ENCODE results near the gene CREB3L4. TPM values are rescaled to one million over a fixed set of nuclear protein-coding genes. Genes with fewer than 3 reads are reported as not detected.

The CREB3L4 gene
- total and polyA plus RNA-seq, 2 donors (not counting 1 experiment from before 2014, with no cell fraction given) = 3.7 to 6.4 TPM

- no peak for DNase-seq (ENCODE audit: low read depth in 2 of 2)
- Histone ChIP-seq H3K79me2 (ENCODE audit: control insufficient read depth, insufficient read depth, low read length) (no peaks in the 10 kb centered on the region), H3K36me3 (ENCODE audit: control insufficient read depth, insufficient read depth, low read length) (peaks cover 28% of the 10 kb centered on the region), H3K4me2 (ENCODE audit: extremely low read depth, insufficient read depth, low read length) (no peak overlapping the region), H2AFZ (ENCODE audit: low read length) (no peak overlapping the region), H3K4me1 (ENCODE audit: control insufficient read depth, extremely low read depth, insufficient read depth, low read length) (no peaks in the 10 kb centered on the region), H4K20me1 (ENCODE audit: control insufficient read depth, extremely low read depth, insufficient read depth, low read length) (no peaks in the 10 kb centered on the region), H3K27ac (ENCODE audit: insufficient read depth, low read length) (no peak overlapping the region), H3K9me3 (ENCODE audit: control insufficient read depth, insufficient read depth, low read depth, low read length) (no peaks in the 10 kb centered on the region), H3K27me3 (ENCODE audit: control insufficient read depth, insufficient read depth, low read length) (no peaks in the 10 kb centered on the region), H3K9ac (ENCODE audit: insufficient read depth, low read length) (no peak overlapping the region), H3K4me3 (replicated peaks in 1 of 4; ENCODE audit: control extremely low read depth in 1 of 4, insufficient read depth in 1 of 4, low read depth in 3 of 4, low read length in 4 of 4) (no peak overlapping the region)
- TF ChIP-seq CTCF (conservative IDR thresholded peaks at IDR 0.05 in 1 of 2, IDR thresholded peaks at IDR 0.05 in 1 of 2; ENCODE audit: low read depth in 1 of 2, low read length in 2 of 2) (no peak), EZH2 (IDR thresholded peaks at IDR 0.05; ENCODE audit: low read length, missing control alignments) (no peak)
Measured at GRCh38 chr1:153938996-153939395, 28.7 kb upstream of the CREB3L4 start.

- H3K9me3 ChIP-seq (ENCODE audit: control insufficient read depth, insufficient read depth, low read depth, low read length) = no peaks in the 10 kb centered on the region
- H3K9ac ChIP-seq (ENCODE audit: insufficient read depth, low read length) = no peak overlapping the region
- no peaks in the 10 kb centered on the region for H3K4me1 ChIP-seq (ENCODE audit: control insufficient read depth, extremely low read depth, insufficient read depth, low read length)
- no peak for TF ChIP-seq EZH2 (IDR thresholded peaks at IDR 0.05; ENCODE audit: low read length, missing control alignments)
- TF ChIP-seq CTCF (conservative IDR thresholded peaks at IDR 0.05 in 1 of 2, IDR thresholded peaks at IDR 0.05 in 1 of 2; ENCODE audit: low read depth in 1 of 2, low read length in 2 of 2) = no peak
- H3K4me2 ChIP-seq (ENCODE audit: extremely low read depth, insufficient read depth, low read length) = no peak overlapping the region
- H4K20me1 ChIP-seq (ENCODE audit: control insufficient read depth, extremely low read depth, insufficient read depth, low read length) = no peaks in the 10 kb centered on the region
- DNase-seq (ENCODE audit: low read depth in 2 of 2) = no peak
- H3K36me3 ChIP-seq (ENCODE audit: control insufficient read depth, insufficient read depth, low read length) = peaks cover 28% of the 10 kb centered on the region
- no peak overlapping the region for H3K27ac ChIP-seq (ENCODE audit: insufficient read depth, low read length)
- peaks cover 3% of the 10 kb centered on the region for H3K79me2 ChIP-seq (ENCODE audit: control insufficient read depth, insufficient read depth, low read length)
- no peak overlapping the region for H2AFZ ChIP-seq (ENCODE audit: low read length)
- no peaks in the 10 kb centered on the region for H3K27me3 ChIP-seq (ENCODE audit: control insufficient read depth, insufficient read depth, low read length)
- H3K4me3 ChIP-seq (replicated peaks in 1 of 4; ENCODE audit: control extremely low read depth in 1 of 4, insufficient read depth in 1 of 4, low read depth in 3 of 4, low read length in 4 of 4) = no peak overlapping the region
Measured at GRCh38 chr1:153939476-153939875, 28.2 kb upstream of the CREB3L4 start.

GRCh38 chr1:153940756-153941155 is 26.9 kb upstream of the CREB3L4 start:
- no peak overlapping the region for H3K4me2 ChIP-seq (ENCODE audit: extremely low read depth, insufficient read depth, low read length)
- H3K9me3 ChIP-seq (ENCODE audit: control insufficient read depth, insufficient read depth, low read depth, low read length) = no peaks in the 10 kb centered on the region
- no peak overlapping the region for H2AFZ ChIP-seq (ENCODE audit: low read length)
- no peak overlapping the region for H3K9ac ChIP-seq (ENCODE audit: insufficient read depth, low read length)
- H3K27me3 ChIP-seq (ENCODE audit: control insufficient read depth, insufficient read depth, low read length) = no peaks in the 10 kb centered on the region
- TF ChIP-seq EZH2 (IDR thresholded peaks at IDR 0.05; ENCODE audit: low read length, missing control alignments) (no peak), CTCF (conservative IDR thresholded peaks at IDR 0.05 in 1 of 2, IDR thresholded peaks at IDR 0.05 in 1 of 2; ENCODE audit: low read depth in 1 of 2, low read length in 2 of 2) (no peak)
- H4K20me1 ChIP-seq (ENCODE audit: control insufficient read depth, extremely low read depth, insufficient read depth, low read length) = no peaks in the 10 kb centered on the region
- H3K36me3 ChIP-seq (ENCODE audit: control insufficient read depth, insufficient read depth, low read length) = peaks cover 25% of the 10 kb centered on the region
- H3K79me2 ChIP-seq (ENCODE audit: control insufficient read depth, insufficient read depth, low read length) = peaks cover 15% of the 10 kb centered on the region
- DNase-seq (ENCODE audit: low read depth in 2 of 2) = no peak
- no peak overlapping the region for H3K4me3 ChIP-seq (replicated peaks in 1 of 4; ENCODE audit: control extremely low read depth in 1 of 4, insufficient read depth in 1 of 4, low read depth in 3 of 4, low read length in 4 of 4)
- no peak overlapping the region for H3K27ac ChIP-seq (ENCODE audit: insufficient read depth, low read length)
- H3K4me1 ChIP-seq (ENCODE audit: control insufficient read depth, extremely low read depth, insufficient read depth, low read length) = peaks cover 4% of the 10 kb centered on the region

All from fibroblast of lung (primary cell).